GM12872 (cell line): ENCODE data around the gene SORCS2.

Experiments
- CTCF ChIP-seq: IDR thresholded peaks from 3 replicates; pipeline ENCODE4 v1.5.1; 2011; ENCODE audit warnings: low read depth, mild to moderate bottlenecking, low read length, moderate library complexity; ENCODE audit not compliant: insufficient read depth

Gene SORCS2

GRCh38 chr4:7328913-7329638, 136.7 kb downstream of the SORCS2 start:
- no peak for TF ChIP-seq CTCF

- TF ChIP-seq CTCF, result no peak
Observed at GRCh38 chr4:7330031-7330596, 137.8 kb downstream of the SORCS2 start.

GRCh38 chr4:7330811-7331681, 138.7 kb downstream of the SORCS2 start:
- no peak for TF ChIP-seq CTCF

GRCh38 chr4:7331682-7332000, 139.3 kb downstream of the SORCS2 start:
- no peak for TF ChIP-seq CTCF

- TF ChIP-seq CTCF, result no peak
Observed at GRCh38 chr4:7332216-7333023, 140.1 kb downstream of the SORCS2 start.

GRCh38 chr4:7333024-7333780, 140.9 kb downstream of the SORCS2 start:
- TF ChIP-seq CTCF, result no peak
